ENCODE measurements around the gene PPIL4. TPM values are rescaled to one million over a fixed set of nuclear protein-coding genes. Genes with fewer than 3 reads are reported as not detected.

The PPIL4 gene
- total and polyA plus RNA-seq, 2 experiments from 2014 or later, result 31.4 to 38.7 TPM

GRCh38 chr6:149493761-149494320, 52.0 kb downstream of the PPIL4 start:
- Histone ChIP-seq H2AFZ (no peak overlapping the region), H3K27me3 (no peaks in the 10 kb centered on the region), H4K20me1 (ENCODE audit: insufficient read depth, poor library complexity, severe bottlenecking) (no peaks in the 10 kb centered on the region), H3K36me3 (replicated peaks; ENCODE audit: insufficient read depth, low read depth) (no peaks in the 10 kb centered on the region), H3K4me3 (no peak overlapping the region), H3K4me2 (no peak overlapping the region), H3K9me3 (ENCODE audit: low read depth) (no peaks in the 10 kb centered on the region), H3K79me2 (no peaks in the 10 kb centered on the region), H3K9me2 (replicated peaks; ENCODE audit: insufficient read depth) (no peaks in the 10 kb centered on the region), H3K27ac (no peak overlapping the region), H3K4me1 (ENCODE audit: insufficient read depth) (no peaks in the 10 kb centered on the region)
- no peak for DNase-seq (ENCODE audit: low spot score)
- TF ChIP-seq CTCF (IDR thresholded peaks at IDR 0.05; ENCODE audit: poor library complexity), result no peak
- no peak for TF ChIP-seq EZH2phosphoT487 (IDR thresholded peaks at IDR 0.05; ENCODE audit: low read depth, severe bottlenecking, unreplicated experiment)
- no peak for TF ChIP-seq EZH2 (IDR thresholded peaks at IDR 0.05; ENCODE audit: borderline replicate concordance)
- WGBS (ENCODE audit: low lambda C conversion rate, missing lambda C conversion rate), result 80% methylated on average over 7 of the region's 7 CpGs

GRCh38 chr6:149492798-149493343, 53.0 kb downstream of the PPIL4 start:
- H3K27me3 ChIP-seq, result no peaks in the 10 kb centered on the region

GRCh38 chr6:149489967-149490366, 55.9 kb downstream of the PPIL4 start:
- DNase-seq (ENCODE audit: low spot score), result no peak
- TF ChIP-seq EZH2phosphoT487 (IDR thresholded peaks at IDR 0.05; ENCODE audit: low read depth, severe bottlenecking, unreplicated experiment) (no peak), EZH2 (IDR thresholded peaks at IDR 0.05; ENCODE audit: borderline replicate concordance) (no peak), CTCF (IDR thresholded peaks at IDR 0.05; ENCODE audit: poor library complexity) (no peak)
- Histone ChIP-seq H3K9me3 (ENCODE audit: low read depth) (no peaks in the 10 kb centered on the region), H3K27me3 (no peaks in the 10 kb centered on the region), H4K20me1 (ENCODE audit: insufficient read depth, poor library complexity, severe bottlenecking) (no peaks in the 10 kb centered on the region), H3K4me3 (no peak overlapping the region), H3K4me1 (ENCODE audit: insufficient read depth) (peaks cover 6% of the 10 kb centered on the region), H3K27ac (no peak overlapping the region), H3K36me3 (replicated peaks; ENCODE audit: insufficient read depth, low read depth) (no peaks in the 10 kb centered on the region), H3K79me2 (no peaks in the 10 kb centered on the region), H2AFZ (no peak overlapping the region), H3K9me2 (replicated peaks; ENCODE audit: insufficient read depth) (no peaks in the 10 kb centered on the region), H3K4me2 (no peak overlapping the region)
- 91% methylated on average over 4 of the region's 4 CpGs for WGBS (ENCODE audit: low lambda C conversion rate, missing lambda C conversion rate)

More at GRCh38 chr6:149492798-149493343, 53.0 kb downstream of the PPIL4 start:
- no peak for DNase-seq (ENCODE audit: low spot score)
- TF ChIP-seq CTCF (IDR thresholded peaks at IDR 0.05; ENCODE audit: poor library complexity) (no peak), EZH2phosphoT487 (IDR thresholded peaks at IDR 0.05; ENCODE audit: low read depth, severe bottlenecking, unreplicated experiment) (no peak), EZH2 (IDR thresholded peaks at IDR 0.05; ENCODE audit: borderline replicate concordance) (no peak)
- Histone ChIP-seq H3K4me1 (ENCODE audit: insufficient read depth) (no peaks in the 10 kb centered on the region), H3K4me2 (no peak overlapping the region), H3K27ac (no peak overlapping the region), H3K9me3 (ENCODE audit: low read depth) (no peaks in the 10 kb centered on the region), H2AFZ (no peak overlapping the region), H3K36me3 (replicated peaks; ENCODE audit: insufficient read depth, low read depth) (no peaks in the 10 kb centered on the region), H3K79me2 (no peaks in the 10 kb centered on the region), H4K20me1 (ENCODE audit: insufficient read depth, poor library complexity, severe bottlenecking) (no peaks in the 10 kb centered on the region), H3K4me3 (no peak overlapping the region), H3K9me2 (replicated peaks; ENCODE audit: insufficient read depth) (no peaks in the 10 kb centered on the region)
- 96% methylated on average over 4 of the region's 4 CpGs for WGBS (ENCODE audit: low lambda C conversion rate, missing lambda C conversion rate)

Measured in hepatocyte (in vitro differentiated cells).